Measurements from ENCODE around the gene ADORA1. TPM values are rescaled to one million over a fixed set of nuclear protein-coding genes. Genes with fewer than 3 reads are reported as not detected.

The ADORA1 gene
- total and polyA plus RNA-seq, 2 of the 13 experiments (the other 11 are each of a cell fraction or from before 2014, with no cell fraction given) = 0.11 TPM; not detected in 1

DNA sequence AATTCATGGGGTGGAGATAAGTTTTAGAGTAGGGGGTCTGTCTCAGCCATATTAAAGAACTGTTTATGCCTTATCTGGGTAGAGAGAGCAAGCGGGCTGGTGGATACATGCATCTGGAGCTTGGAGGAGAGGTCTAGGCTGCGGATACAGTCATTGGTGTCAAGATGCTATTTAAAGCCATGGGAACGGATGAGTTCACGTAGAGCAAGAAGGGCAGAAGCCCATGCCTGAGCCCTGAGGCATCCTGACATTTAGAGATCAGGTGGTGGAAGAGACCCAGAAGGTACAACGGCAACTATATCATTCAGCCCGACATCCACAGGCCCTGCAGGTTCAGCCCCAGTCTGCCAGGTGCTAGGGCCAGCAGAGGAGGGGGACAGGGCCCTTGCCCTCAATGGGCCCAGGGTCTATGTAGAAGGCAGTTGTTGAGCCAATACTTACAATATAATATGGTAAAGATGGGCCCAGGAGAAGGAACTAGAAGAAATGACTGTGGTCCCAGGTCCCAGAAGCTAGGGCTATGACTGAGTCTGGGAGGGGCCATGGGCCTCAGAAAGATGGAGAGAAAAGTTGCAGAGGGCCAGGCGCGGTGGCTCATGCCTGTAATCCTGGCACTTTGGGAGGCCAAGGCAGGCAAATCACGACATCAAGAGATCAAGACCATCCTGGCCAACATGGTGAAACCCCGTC, 74.1 kb downstream of the ADORA1 start:
- TF ChIP-seq PAF1 (CRISPR knock-in tag; IDR thresholded peaks at IDR 0.05) = no peak
- TF ChIP-seq CENPT (CRISPR knock-in tag; IDR thresholded peaks at IDR 0.05; ENCODE audit: low read depth) = no peak
- no peak for TF ChIP-seq ZFP36 (IDR thresholded peaks at IDR 0.05; ENCODE audit: borderline replicate concordance, low read depth, low read length, partially characterized antibody)
- TF ChIP-seq HOXA3 (CRISPR knock-in tag; IDR thresholded peaks at IDR 0.05) = no peak
- TF ChIP-seq HIVEP1 (CRISPR knock-in tag; IDR thresholded peaks at IDR 0.05) = no peak
- no peak for TF ChIP-seq RNF2 (conservative IDR thresholded peaks at IDR 0.05; ENCODE audit: low read depth)
- no peak for TF ChIP-seq ZNF724P (CRISPR knock-in tag; IDR thresholded peaks at IDR 0.05; ENCODE audit: borderline replicate concordance)
- TF ChIP-seq ZNF883 (CRISPR knock-in tag; IDR thresholded peaks at IDR 0.05; ENCODE audit: not compliant biosample characterization) = no peak
- no peak for TF ChIP-seq ZNF772 (CRISPR knock-in tag; IDR thresholded peaks at IDR 0.05)
- TF ChIP-seq, protein P1, sequence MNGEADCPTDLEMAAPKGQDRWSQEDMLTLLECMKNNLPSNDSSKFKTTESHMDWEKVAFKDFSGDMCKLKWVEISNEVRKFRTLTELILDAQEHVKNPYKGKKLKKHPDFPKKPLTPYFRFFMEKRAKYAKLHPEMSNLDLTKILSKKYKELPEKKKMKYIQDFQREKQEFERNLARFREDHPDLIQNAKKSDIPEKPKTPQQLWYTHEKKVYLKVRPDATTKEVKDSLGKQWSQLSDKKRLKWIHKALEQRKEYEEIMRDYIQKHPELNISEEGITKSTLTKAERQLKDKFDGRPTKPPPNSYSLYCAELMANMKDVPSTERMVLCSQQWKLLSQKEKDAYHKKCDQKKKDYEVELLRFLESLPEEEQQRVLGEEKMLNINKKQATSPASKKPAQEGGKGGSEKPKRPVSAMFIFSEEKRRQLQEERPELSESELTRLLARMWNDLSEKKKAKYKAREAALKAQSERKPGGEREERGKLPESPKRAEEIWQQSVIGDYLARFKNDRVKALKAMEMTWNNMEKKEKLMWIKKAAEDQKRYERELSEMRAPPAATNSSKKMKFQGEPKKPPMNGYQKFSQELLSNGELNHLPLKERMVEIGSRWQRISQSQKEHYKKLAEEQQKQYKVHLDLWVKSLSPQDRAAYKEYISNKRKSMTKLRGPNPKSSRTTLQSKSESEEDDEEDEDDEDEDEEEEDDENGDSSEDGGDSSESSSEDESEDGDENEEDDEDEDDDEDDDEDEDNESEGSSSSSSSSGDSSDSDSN (CRISPR knock-in tag; IDR thresholded peaks at IDR 0.05) = no peak
- TF ChIP-seq STAT5B (CRISPR knock-in tag; IDR thresholded peaks at IDR 0.05) = no peak
- no peak for TF ChIP-seq POLR2A (IDR thresholded peaks at IDR 0.05; ENCODE audit: insufficient read depth in 1 of 2, low read depth in 2 of 2, low read length in 2 of 2)
- TF ChIP-seq DMAP1 (CRISPR knock-in tag; IDR thresholded peaks at IDR 0.05) = no peak
- TF ChIP-seq RAD51 (IDR thresholded peaks at IDR 0.05; ENCODE audit: borderline replicate concordance) = no peak
- TF ChIP-seq RFXAP (CRISPR knock-in tag; IDR thresholded peaks at IDR 0.05; ENCODE audit: borderline replicate concordance) = no peak
- TF ChIP-seq NFE2L1 (CRISPR knock-in tag; IDR thresholded peaks at IDR 0.05; ENCODE audit: borderline replicate concordance) = no peak
- no peak for TF ChIP-seq NCOA2 (CRISPR knock-in tag; IDR thresholded peaks at IDR 0.05)
- TF ChIP-seq ZNF652 (CRISPR knock-in tag; IDR thresholded peaks at IDR 0.05; ENCODE audit: borderline replicate concordance, low read depth) = no peak
- TF ChIP-seq HMG20A (CRISPR knock-in tag; IDR thresholded peaks at IDR 0.05; ENCODE audit: borderline replicate concordance) = no peak
- Histone ChIP-seq H3K36me3 (replicated peaks in 1 of 2; ENCODE audit: control insufficient read depth in 1 of 2, insufficient read depth in 2 of 2, low read length in 2 of 2) (no peaks in the 10 kb centered on the region), H3K79me2 (ENCODE audit: insufficient read depth, low read length) (no peaks in the 10 kb centered on the region), H3K4me3 (replicated peaks in 1 of 3; ENCODE audit: insufficient read depth in 1 of 3, low read depth in 2 of 3, low read length in 3 of 3) (no peak overlapping the region), H3K9ac (ENCODE audit: insufficient read depth, low read depth, low read length) (no peak overlapping the region), H3K27ac (ENCODE audit: extremely low read length, insufficient read depth, low read length) (no peak overlapping the region), H3K4me1 (ENCODE audit: insufficient read depth, low read length) (peaks cover 13% of the 10 kb centered on the region), H3K27me3 (ENCODE audit: control insufficient read depth in 1 of 2, insufficient read depth in 2 of 2, low read length in 2 of 2) (peaks cover 0 to 4% of the 10 kb centered on the region in 2 experiments; a peak in 1 of 5 replicates), H2AFZ (ENCODE audit: low read length) (no peak overlapping the region), H3K9me3 (ENCODE audit: low read length) (no peaks in the 10 kb centered on the region), H4K20me1 (ENCODE audit: insufficient read depth, low read length) (no peaks in the 10 kb centered on the region), H3K4me2 (ENCODE audit: low read depth, low read length) (no peak overlapping the region)
- in situ Hi-C loops (cut with HindIII; ENCODE audit: extremely low pct_ligation_motif_present, low pct_unique_long_range_greater_than_20kb) = no loop called here
- no peak for FAIRE-seq
- no peak for ATAC-seq
- ChIA-PET POLR2A (no interaction called here), CTCF (ENCODE audit: low intra/inter-chr PET ratio, low total read pairs) (no interaction called here)
- WGBS (ENCODE audit: low lambda C conversion rate) = 29% methylated on average over 10 of the region's 10 CpGs
- no peak for DNase-seq (ENCODE audit: low spot score)
- no TSS peak for BruUV-seq (replicated peaks)
- intact Hi-C loops (cut with micrococcal nuclease; ENCODE audit: unreplicated experiment) = no loop called here

All from HepG2 (cell line).